ENCODE data around the gene MN1. TPM values are rescaled to one million over a fixed set of nuclear protein-coding genes. Genes with fewer than 3 reads are reported as not detected.
A peak's percentile ranks its signal among the peaks of the same experiment; 100 is the strongest.

Gene MN1
- total and polyA plus RNA-seq, 7 experiments from 2014 or later, result 0.16 to 3.8 (median 0.38) TPM; not detected in 2

- ATAC-seq (no peak), DNase-seq (no peak)
- peaks cover 3 to 8% of the 10 kb centered on the region in 2 donors for H3K4me1 ChIP-seq (ENCODE audit: control insufficient read depth in 2 of 2, insufficient read depth in 2 of 2, low read length in 2 of 2)
- intact Hi-C loops (cut with micrococcal nuclease), result loop anchor here (10.0 kb wide), 3 partner anchors 404 to 1054 kb away; no protein-coding TSS in a partner anchor
- no peaks in the 10 kb centered on the region for H3K27me3 ChIP-seq (ENCODE audit: control insufficient read depth in 2 of 2, insufficient read depth in 2 of 2, low read length in 2 of 2)
- peaks cover 4 to 15% (median 11%) of the 10 kb centered on the region in 7 donors for H3K4me1 Mint-ChIP-seq
- no peaks in the 10 kb centered on the region for H3K9me3 Mint-ChIP-seq
- H3K4me3 Mint-ChIP-seq, result no peak overlapping the region
- no peak overlapping the region for H3K27ac Mint-ChIP-seq
- no peaks in the 10 kb centered on the region for H3K9me3 ChIP-seq (ENCODE audit: control insufficient read depth in 2 of 3, low read length in 3 of 3)
- H3K4me3 ChIP-seq (ENCODE audit: low read length), result no peak overlapping the region
- no peaks in the 10 kb centered on the region for H3K36me3 Mint-ChIP-seq
- no peaks in the 10 kb centered on the region for H3K36me3 ChIP-seq (ENCODE audit: control insufficient read depth in 2 of 3, insufficient read depth in 3 of 3, low read length in 3 of 3)
- ChIA-PET POLR2A (no interaction called here), CTCF (no interaction called here)
- no peak overlapping the region for H3K27ac ChIP-seq (ENCODE audit: low read depth, low read length)
- peaks cover 11 to 45% (median 24%) of the 10 kb centered on the region in 5 donors for H3K27me3 Mint-ChIP-seq
Measured at GRCh38 chr22:27808451-27809225, 7.1 kb upstream of the MN1 start.

GRCh38 chr22:27805841-27806240 lies 4.3 kb upstream of the MN1 start:
- Mint-ChIP-seq H3K27ac (no peak overlapping the region), H3K9me3 (no peaks in the 10 kb centered on the region), H3K4me3 (peak overlapping the region in 1 of 10 donors; percentile 25), H3K36me3 (no peaks in the 10 kb centered on the region), H3K4me1 (peaks cover 13 to 31% (median 15%) of the 10 kb centered on the region in 7 donors), H3K27me3 (peaks cover 11 to 45% (median 33%) of the 10 kb centered on the region in 5 donors)
- Histone ChIP-seq H3K4me3 (ENCODE audit: low read length) (no peak overlapping the region), H3K4me1 (ENCODE audit: control insufficient read depth in 2 of 2, insufficient read depth in 2 of 2, low read length in 2 of 2) (peaks cover 8% of the 10 kb centered on the region in 2 donors), H3K9me3 (ENCODE audit: control insufficient read depth in 2 of 3, low read length in 3 of 3) (no peaks in the 10 kb centered on the region), H3K27me3 (ENCODE audit: control insufficient read depth in 2 of 2, insufficient read depth in 2 of 2, low read length in 2 of 2) (no peaks in the 10 kb centered on the region), H3K27ac (ENCODE audit: low read depth, low read length) (no peak overlapping the region), H3K36me3 (ENCODE audit: control insufficient read depth in 2 of 3, insufficient read depth in 3 of 3, low read length in 3 of 3) (peaks cover 0 to 8% (median 0%) of the 10 kb centered on the region in 3 experiments)
- no peak for ATAC-seq
- intact Hi-C loops (cut with micrococcal nuclease), result loop anchor here (2.0 to 10.0 kb wide), 4 partner anchors 401 to 1441 kb away; no protein-coding TSS in a partner anchor
- no peak for DNase-seq
- ChIA-PET CTCF (no interaction called here), POLR2A (no interaction called here)

DNA sequence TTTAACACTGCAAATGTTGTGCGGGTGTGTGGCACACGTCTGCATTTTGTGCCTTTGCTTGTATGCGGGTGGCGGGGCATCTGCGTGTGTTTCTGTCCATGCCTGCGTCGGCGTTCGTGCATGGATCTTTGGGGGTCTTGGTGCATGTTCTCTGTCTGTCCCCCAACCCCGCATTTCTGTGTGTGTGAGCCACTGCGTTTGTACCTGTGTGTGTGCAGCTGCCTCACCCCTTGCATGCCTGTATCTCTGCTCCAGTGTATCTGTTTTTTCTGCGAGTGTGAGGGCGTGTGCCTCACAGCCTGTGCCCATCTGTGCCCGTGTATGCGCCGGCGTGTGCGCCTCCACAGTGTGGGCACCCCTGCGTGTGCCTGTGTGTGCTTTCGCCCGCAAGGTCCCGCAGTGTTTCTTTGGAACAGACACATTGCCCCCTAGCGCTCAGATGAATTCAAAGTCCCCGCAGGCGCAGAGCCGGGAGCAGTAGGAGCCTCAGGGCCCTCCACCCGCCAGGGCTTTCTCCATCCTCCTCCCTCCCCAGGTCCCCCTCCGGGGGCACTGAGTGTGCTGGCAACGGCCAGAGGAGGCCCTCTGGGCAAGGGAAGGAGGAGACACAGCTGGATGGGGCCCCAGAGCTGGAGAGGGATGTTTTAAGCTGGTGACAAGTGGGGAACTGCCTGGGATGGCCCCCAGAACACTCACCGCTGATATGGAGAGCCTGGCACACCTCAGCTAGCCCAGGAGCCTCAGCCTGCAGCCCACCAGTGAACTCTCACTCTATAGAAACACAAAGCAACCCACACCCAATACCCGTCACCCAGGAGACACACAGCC lies 3.1 kb upstream of the MN1 start:
- H3K27me3 ChIP-seq (ENCODE audit: control insufficient read depth in 2 of 2, insufficient read depth in 2 of 2, low read length in 2 of 2), result no peaks in the 10 kb centered on the region
- peaks cover 0 to 8% (median 0%) of the 10 kb centered on the region in 3 experiments for H3K36me3 ChIP-seq (ENCODE audit: control insufficient read depth in 2 of 3, insufficient read depth in 3 of 3, low read length in 3 of 3)
- peaks cover 13 to 31% (median 15%) of the 10 kb centered on the region in 7 donors for H3K4me1 Mint-ChIP-seq
- peak in 8 of 9 donors; percentile 19 to 56 (median 48) for DNase-seq
- peaks cover 11 to 45% (median 33%) of the 10 kb centered on the region in 5 donors for H3K27me3 Mint-ChIP-seq
- POLR2A ChIA-PET, result no interaction called here
- no peak overlapping the region for H3K27ac ChIP-seq (ENCODE audit: low read depth, low read length)
- no peaks in the 10 kb centered on the region for H3K36me3 Mint-ChIP-seq
- peak overlapping the region in 9 of 10 donors; percentile 9 to 86 (median 59) for H3K4me3 Mint-ChIP-seq
- peaks cover 8 to 18% of the 10 kb centered on the region in 2 donors for H3K4me1 ChIP-seq (ENCODE audit: control insufficient read depth in 2 of 2, insufficient read depth in 2 of 2, low read length in 2 of 2)
- H3K27ac Mint-ChIP-seq, result no peak overlapping the region
- H3K9me3 ChIP-seq (ENCODE audit: control insufficient read depth in 2 of 3, low read length in 3 of 3), result no peaks in the 10 kb centered on the region
- peak; percentile 53 for ATAC-seq
- CTCF ChIA-PET, result interaction anchor here (0.6 to 1.2 kb wide), 2 partner anchors 13 to 74 kb away, joined by 3 to 4 read pairs; no protein-coding TSS in a partner anchor
- intact Hi-C loops (cut with micrococcal nuclease), result loop anchor here (2.0 to 10.0 kb wide), 6 partner anchors 397 to 1440 kb away; partner anchors contain the start of genes HPS4 (in 1 of the 2) and SRRD (in 1 of the 2)
- no peak overlapping the region for H3K4me3 ChIP-seq (ENCODE audit: low read length)
- no peaks in the 10 kb centered on the region for H3K9me3 Mint-ChIP-seq

- H3K4me3 Mint-ChIP-seq, result peak overlapping the region in 5 of 10 donors; percentile 7 to 86 (median 48)
Measured at GRCh38 chr22:27803841-27804415, 2.4 kb upstream of the MN1 start.

DNA sequence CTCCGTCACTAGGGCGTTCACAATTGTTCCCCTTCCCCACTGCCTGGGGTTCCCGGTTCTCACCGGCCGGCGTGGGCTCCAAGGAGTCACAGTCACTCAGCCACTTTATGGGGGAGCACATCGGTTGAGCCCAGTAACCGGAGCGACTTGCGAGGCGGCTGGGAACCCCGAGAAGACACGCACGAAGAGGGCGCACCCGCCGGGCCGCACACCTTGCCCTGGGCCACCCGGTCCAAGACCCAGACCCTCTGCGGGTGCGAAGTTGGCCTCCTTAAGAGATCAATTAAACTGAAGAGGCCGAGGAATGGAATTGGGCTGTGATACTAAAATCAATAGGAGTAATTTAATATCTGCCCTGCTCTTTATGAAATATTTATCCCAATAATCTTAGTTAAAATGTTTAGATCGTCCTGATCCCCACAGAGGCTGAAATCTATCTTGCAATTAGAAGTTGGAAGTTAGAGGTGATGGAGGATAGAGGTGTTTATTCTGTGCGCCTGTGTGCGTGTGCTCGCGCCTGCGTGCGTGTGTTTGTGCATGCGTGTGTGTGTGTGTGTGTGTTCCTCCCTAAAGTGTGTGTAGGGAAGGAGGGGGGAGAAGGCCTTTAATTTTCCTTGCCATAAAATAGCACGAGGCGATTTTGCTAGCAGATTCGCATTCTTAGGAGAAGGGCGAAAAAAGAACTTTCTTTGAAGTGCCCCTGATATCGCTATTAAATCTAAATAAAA lies 954 bp upstream of the MN1 start:
- Histone ChIP-seq H3K36me3 (ENCODE audit: control insufficient read depth in 2 of 3, insufficient read depth in 3 of 3, low read length in 3 of 3) (peaks cover 0 to 8% (median 0%) of the 10 kb centered on the region in 3 experiments), H3K4me1 (ENCODE audit: control insufficient read depth in 2 of 2, insufficient read depth in 2 of 2, low read length in 2 of 2) (peaks cover 8 to 18% of the 10 kb centered on the region in 2 donors), H3K9me3 (ENCODE audit: control insufficient read depth in 2 of 3, low read length in 3 of 3) (no peaks in the 10 kb centered on the region), H3K27ac (ENCODE audit: low read depth, low read length) (no peak overlapping the region), H3K4me3 (ENCODE audit: low read length) (peak overlapping the region; percentile 70), H3K27me3 (ENCODE audit: control insufficient read depth in 2 of 2, insufficient read depth in 2 of 2, low read length in 2 of 2) (no peaks in the 10 kb centered on the region)
- Mint-ChIP-seq H3K27me3 (peaks cover 11 to 35% (median 21%) of the 10 kb centered on the region in 5 donors), H3K4me3 (peak overlapping the region; percentile 77 to 95 (median 88)), H3K4me1 (peaks cover 13 to 31% (median 15%) of the 10 kb centered on the region in 7 donors), H3K36me3 (no peaks in the 10 kb centered on the region), H3K9me3 (no peaks in the 10 kb centered on the region), H3K27ac (peak overlapping the region in 2 of 9 donors; percentile 6 to 76)
- intact Hi-C loops (cut with micrococcal nuclease), result loop anchor here (2.0 to 10.0 kb wide), 6 partner anchors 116 to 1320 kb away; partner anchors contain the start of genes HPS4 (in 1 of the 2), PITPNB (in 1 of the 2) and SRRD (in 1 of the 2)
- ChIA-PET POLR2A (no interaction called here), CTCF (no interaction called here)
- ATAC-seq (peak; percentile 21), DNase-seq (no peak)

More at GRCh38 chr22:27803841-27804415, 2.4 kb upstream of the MN1 start:
- POLR2A ChIA-PET, result no interaction called here
- H3K27me3 ChIP-seq (ENCODE audit: control insufficient read depth in 2 of 2, insufficient read depth in 2 of 2, low read length in 2 of 2), result no peaks in the 10 kb centered on the region
- H3K9me3 ChIP-seq (ENCODE audit: control insufficient read depth in 2 of 3, low read length in 3 of 3), result no peaks in the 10 kb centered on the region
- intact Hi-C loops (cut with micrococcal nuclease), result loop anchor here (2.0 to 10.0 kb wide), 7 partner anchors 115 to 1439 kb away; partner anchors contain the start of genes HPS4 (in 1 of the 2), PITPNB (in 1 of the 2) and SRRD (in 1 of the 2)
- Mint-ChIP-seq H3K27me3 (peaks cover 11 to 37% (median 26%) of the 10 kb centered on the region in 5 donors), H3K36me3 (no peaks in the 10 kb centered on the region), H3K9me3 (no peaks in the 10 kb centered on the region), H3K27ac (no peak overlapping the region), H3K4me1 (peaks cover 13 to 31% (median 15%) of the 10 kb centered on the region in 7 donors)
- DNase-seq (no peak), ATAC-seq (no peak)
- peaks cover 8 to 18% of the 10 kb centered on the region in 2 donors for H3K4me1 ChIP-seq (ENCODE audit: control insufficient read depth in 2 of 2, insufficient read depth in 2 of 2, low read length in 2 of 2)
- CTCF ChIA-PET, result interaction anchor here (1.2 kb wide), 1 partner anchor 14 kb away, joined by 3 read pairs; no protein-coding TSS in a partner anchor
- H3K4me3 ChIP-seq (ENCODE audit: low read length), result no peak overlapping the region
- H3K36me3 ChIP-seq (ENCODE audit: control insufficient read depth in 2 of 3, insufficient read depth in 3 of 3, low read length in 3 of 3), result peaks cover 0 to 8% (median 0%) of the 10 kb centered on the region in 3 experiments
- H3K27ac ChIP-seq (ENCODE audit: low read depth, low read length), result no peak overlapping the region

All from naive thymus-derived CD4-positive, alpha-beta T cell (primary cell).